ENCODE data around the gene OPCML.

Gene OPCML

DNA sequence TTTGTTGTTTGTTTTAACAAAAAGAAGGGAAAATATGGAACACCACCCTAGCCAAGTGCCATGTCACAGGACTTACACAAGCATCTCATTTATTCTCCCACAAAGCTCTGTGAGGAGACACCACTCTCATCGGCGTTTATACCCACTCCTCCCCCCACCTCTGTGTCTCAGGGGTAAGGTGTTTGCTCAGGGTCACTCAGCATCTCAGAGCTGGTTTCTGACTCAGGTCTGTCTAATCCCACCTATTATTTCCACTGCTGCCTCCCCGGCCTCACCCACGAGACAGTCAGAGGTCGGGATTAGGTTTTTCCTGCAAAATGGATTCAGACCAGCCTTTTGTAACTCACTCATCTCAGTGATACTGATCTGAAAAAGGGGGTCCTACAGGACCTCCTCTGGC, 786.0 kb downstream of the OPCML start:
- Histone ChIP-seq H3K9ac (ENCODE audit: low read depth, low read length, poor library complexity) (no peak overlapping the region), H3K79me1 (ENCODE audit: low read depth, low read length) (no peaks in the 10 kb centered on the region), H4K8ac (ENCODE audit: low read depth, low read length) (no peak overlapping the region), H3K14ac (ENCODE audit: low read length) (no peak overlapping the region), H3K4me2 (ENCODE audit: insufficient read depth, low read length, poor library complexity, severe bottlenecking) (no peak overlapping the region), H2AK5ac (ENCODE audit: low read depth, low read length) (no peak overlapping the region), H3K23ac (ENCODE audit: low read depth, low read length, poor library complexity) (no peak overlapping the region), H3K27me3 (ENCODE audit: control insufficient read depth in 3 of 3, insufficient read depth in 3 of 3, low read depth in 1 of 3, low read length in 3 of 3) (no peaks in the 10 kb centered on the region), H3K27ac (replicated peaks; ENCODE audit: low read length) (no peak overlapping the region), H2BK120ac (ENCODE audit: low read depth, low read length) (no peak overlapping the region), H3K36me3 (replicated peaks in 1 of 2; ENCODE audit: control insufficient read depth in 2 of 2, insufficient read depth in 2 of 2, low read length in 2 of 2) (no peaks in the 10 kb centered on the region), H2BK12ac (ENCODE audit: low read length) (no peak overlapping the region), H3K18ac (ENCODE audit: low read length) (no peak overlapping the region), H2BK5ac (ENCODE audit: low read length) (no peak overlapping the region), H3K4ac (ENCODE audit: low read length) (no peak overlapping the region), H3K4me1 (ENCODE audit: control insufficient read depth in 2 of 2, insufficient read depth in 1 of 2, low read depth in 1 of 2, low read length in 2 of 2) (peaks cover 3% of the 10 kb centered on the region in 2 donors), H3K9me3 (replicated peaks in 1 of 2; ENCODE audit: control insufficient read depth in 2 of 2, insufficient read depth in 1 of 2, low read depth in 1 of 2, low read length in 2 of 2) (no peaks in the 10 kb centered on the region), H3K4me3 (ENCODE audit: low read length in 2 of 2) (no peak overlapping the region), H2BK15ac (ENCODE audit: low read length) (no peak overlapping the region), H2AFZ (ENCODE audit: low read length) (no peak overlapping the region), H4K91ac (ENCODE audit: low read depth, low read length, poor library complexity) (no peak overlapping the region)
- WGBS, 2 donors (ENCODE audit: extremely low coverage in 2 of 2, insufficient read length in 2 of 2, insufficient replicate concordance in 1 of 2): no CpG with 5 or more reads among the region's 5 CpGs
- DNase-seq (ENCODE audit: low spot score): no peak

DNA sequence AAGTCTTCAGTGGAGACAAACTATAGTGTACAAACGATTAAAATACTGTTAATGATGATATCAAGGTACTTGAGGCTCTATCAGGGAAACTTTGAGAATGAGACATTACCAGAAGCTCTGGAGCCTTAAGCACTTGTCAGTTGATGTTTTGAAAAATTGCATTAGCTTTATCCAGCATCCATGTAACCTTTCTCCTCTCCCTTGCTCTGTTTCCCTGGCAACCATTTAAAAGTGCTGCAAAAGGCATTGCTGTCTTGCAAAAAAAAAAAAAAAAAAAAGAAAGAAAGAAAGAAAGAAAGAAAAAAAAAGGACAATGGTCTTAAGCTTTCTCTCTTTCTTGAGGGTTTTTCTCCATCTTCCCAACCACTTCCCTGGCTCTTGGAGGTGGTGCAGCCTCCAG, 787.0 kb downstream of the OPCML start:
- no peak for DNase-seq (ENCODE audit: low spot score)
- no peak overlapping the region for H3K14ac ChIP-seq (ENCODE audit: low read length)
- no peak overlapping the region for H2AFZ ChIP-seq (ENCODE audit: low read length)
- no peak overlapping the region for H3K9ac ChIP-seq (ENCODE audit: low read depth, low read length, poor library complexity)
- H4K91ac ChIP-seq (ENCODE audit: low read depth, low read length, poor library complexity): no peak overlapping the region
- H2AK5ac ChIP-seq (ENCODE audit: low read depth, low read length): no peak overlapping the region
- H3K23ac ChIP-seq (ENCODE audit: low read depth, low read length, poor library complexity): no peak overlapping the region
- H3K79me1 ChIP-seq (ENCODE audit: low read depth, low read length): no peaks in the 10 kb centered on the region
- no peak overlapping the region for H3K4me3 ChIP-seq (ENCODE audit: low read length in 2 of 2)
- H3K9me3 ChIP-seq (replicated peaks in 1 of 2; ENCODE audit: control insufficient read depth in 2 of 2, insufficient read depth in 1 of 2, low read depth in 1 of 2, low read length in 2 of 2): no peaks in the 10 kb centered on the region
- H4K8ac ChIP-seq (ENCODE audit: low read depth, low read length): no peak overlapping the region
- H2BK15ac ChIP-seq (ENCODE audit: low read length): no peak overlapping the region
- H2BK12ac ChIP-seq (ENCODE audit: low read length): no peak overlapping the region
- no peaks in the 10 kb centered on the region for H3K27me3 ChIP-seq (ENCODE audit: control insufficient read depth in 3 of 3, insufficient read depth in 3 of 3, low read depth in 1 of 3, low read length in 3 of 3)
- H3K4me1 ChIP-seq (ENCODE audit: control insufficient read depth in 2 of 2, insufficient read depth in 1 of 2, low read depth in 1 of 2, low read length in 2 of 2): peaks cover 3% of the 10 kb centered on the region in 2 donors
- no peak overlapping the region for H3K27ac ChIP-seq (replicated peaks; ENCODE audit: low read length)
- no peak overlapping the region for H3K4ac ChIP-seq (ENCODE audit: low read length)
- WGBS, 2 donors (ENCODE audit: extremely low coverage in 2 of 2, insufficient read length in 2 of 2, insufficient replicate concordance in 1 of 2): no CpG with 5 or more reads among the region's 1 CpG
- no peak overlapping the region for H2BK5ac ChIP-seq (ENCODE audit: low read length)
- H2BK120ac ChIP-seq (ENCODE audit: low read depth, low read length): no peak overlapping the region
- H3K18ac ChIP-seq (ENCODE audit: low read length): no peak overlapping the region
- H3K4me2 ChIP-seq (ENCODE audit: insufficient read depth, low read length, poor library complexity, severe bottlenecking): no peak overlapping the region
- H3K36me3 ChIP-seq (replicated peaks in 1 of 2; ENCODE audit: control insufficient read depth in 2 of 2, insufficient read depth in 2 of 2, low read length in 2 of 2): no peaks in the 10 kb centered on the region

DNA sequence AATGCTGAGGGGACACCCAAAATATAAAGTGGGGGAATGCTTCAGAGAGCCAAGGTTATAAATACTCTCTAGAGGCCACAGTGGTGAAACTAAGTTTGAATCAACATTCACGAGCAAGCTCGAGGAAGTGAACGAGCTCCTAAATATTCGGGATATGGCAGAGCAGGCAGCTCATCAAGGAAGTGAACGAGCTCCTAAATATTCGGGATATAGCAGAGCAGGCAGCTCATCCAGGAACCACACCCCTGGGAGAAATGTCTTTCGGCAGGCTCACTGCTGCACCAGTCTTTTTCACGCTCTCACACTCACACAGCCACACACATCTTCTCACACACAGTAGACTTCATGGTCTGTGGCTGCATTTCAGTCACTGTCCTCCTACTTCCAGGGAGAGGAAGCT, 787.5 kb downstream of the OPCML start:
- H3K18ac ChIP-seq (ENCODE audit: low read length): no peak overlapping the region
- peaks cover 3% of the 10 kb centered on the region in 2 donors for H3K4me1 ChIP-seq (ENCODE audit: control insufficient read depth in 2 of 2, insufficient read depth in 1 of 2, low read depth in 1 of 2, low read length in 2 of 2)
- no peak overlapping the region for H3K27ac ChIP-seq (replicated peaks; ENCODE audit: low read length)
- no peak overlapping the region for H2BK5ac ChIP-seq (ENCODE audit: low read length)
- no peak overlapping the region for H2AK5ac ChIP-seq (ENCODE audit: low read depth, low read length)
- H4K91ac ChIP-seq (ENCODE audit: low read depth, low read length, poor library complexity): no peak overlapping the region
- H2AFZ ChIP-seq (ENCODE audit: low read length): no peak overlapping the region
- H3K23ac ChIP-seq (ENCODE audit: low read depth, low read length, poor library complexity): no peak overlapping the region
- H3K9me3 ChIP-seq (replicated peaks in 1 of 2; ENCODE audit: control insufficient read depth in 2 of 2, insufficient read depth in 1 of 2, low read depth in 1 of 2, low read length in 2 of 2): no peaks in the 10 kb centered on the region
- no peaks in the 10 kb centered on the region for H3K36me3 ChIP-seq (replicated peaks in 1 of 2; ENCODE audit: control insufficient read depth in 2 of 2, insufficient read depth in 2 of 2, low read length in 2 of 2)
- H3K4me3 ChIP-seq (ENCODE audit: low read length in 2 of 2): no peak overlapping the region
- no peak for DNase-seq (ENCODE audit: low spot score)
- WGBS, 2 donors (ENCODE audit: extremely low coverage in 2 of 2, insufficient read length in 2 of 2, insufficient replicate concordance in 1 of 2): no CpG with 5 or more reads among the region's 8 CpGs
- no peak overlapping the region for H2BK12ac ChIP-seq (ENCODE audit: low read length)
- no peaks in the 10 kb centered on the region for H3K79me1 ChIP-seq (ENCODE audit: low read depth, low read length)
- H3K27me3 ChIP-seq (ENCODE audit: control insufficient read depth in 3 of 3, insufficient read depth in 3 of 3, low read depth in 1 of 3, low read length in 3 of 3): no peaks in the 10 kb centered on the region
- H2BK120ac ChIP-seq (ENCODE audit: low read depth, low read length): no peak overlapping the region
- H3K9ac ChIP-seq (ENCODE audit: low read depth, low read length, poor library complexity): no peak overlapping the region
- no peak overlapping the region for H3K14ac ChIP-seq (ENCODE audit: low read length)
- H3K4ac ChIP-seq (ENCODE audit: low read length): no peak overlapping the region
- no peak overlapping the region for H2BK15ac ChIP-seq (ENCODE audit: low read length)
- H3K4me2 ChIP-seq (ENCODE audit: insufficient read depth, low read length, poor library complexity, severe bottlenecking): no peak overlapping the region
- H4K8ac ChIP-seq (ENCODE audit: low read depth, low read length): no peak overlapping the region

DNA sequence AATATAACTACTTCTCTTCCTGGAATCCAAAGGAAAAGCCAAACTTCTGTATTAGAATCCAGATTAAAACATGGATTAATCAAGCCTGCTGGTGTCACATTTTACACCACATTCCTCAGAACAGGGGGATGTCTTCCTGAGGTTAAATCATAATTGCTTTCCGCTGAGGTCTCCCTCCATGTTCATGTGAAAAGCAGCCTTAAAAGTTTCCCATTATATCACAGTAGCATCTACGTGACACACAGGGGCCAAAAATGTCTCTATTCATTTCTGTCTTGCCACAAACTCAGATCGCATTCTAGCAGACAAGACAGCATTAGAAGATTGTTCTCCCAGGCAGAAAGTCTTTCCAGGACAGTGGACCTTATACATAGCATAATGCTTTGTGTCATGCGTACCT, 788.7 kb downstream of the OPCML start:
- Histone ChIP-seq H3K79me1 (ENCODE audit: low read depth, low read length) (no peaks in the 10 kb centered on the region), H2BK120ac (ENCODE audit: low read depth, low read length) (no peak overlapping the region), H4K8ac (ENCODE audit: low read depth, low read length) (no peak overlapping the region), H3K9ac (ENCODE audit: low read depth, low read length, poor library complexity) (no peak overlapping the region), H3K14ac (ENCODE audit: low read length) (no peak overlapping the region), H2BK15ac (ENCODE audit: low read length) (no peak overlapping the region), H2AK5ac (ENCODE audit: low read depth, low read length) (no peak overlapping the region), H3K27me3 (ENCODE audit: control insufficient read depth in 3 of 3, insufficient read depth in 3 of 3, low read depth in 1 of 3, low read length in 3 of 3) (no peaks in the 10 kb centered on the region), H3K23ac (ENCODE audit: low read depth, low read length, poor library complexity) (no peak overlapping the region), H2BK12ac (ENCODE audit: low read length) (no peak overlapping the region), H3K36me3 (replicated peaks in 1 of 2; ENCODE audit: control insufficient read depth in 2 of 2, insufficient read depth in 2 of 2, low read length in 2 of 2) (no peaks in the 10 kb centered on the region), H3K4me3 (ENCODE audit: low read length in 2 of 2) (no peak overlapping the region), H3K18ac (ENCODE audit: low read length) (no peak overlapping the region), H2AFZ (ENCODE audit: low read length) (no peak overlapping the region), H3K4ac (ENCODE audit: low read length) (no peak overlapping the region), H3K9me3 (replicated peaks in 1 of 2; ENCODE audit: control insufficient read depth in 2 of 2, insufficient read depth in 1 of 2, low read depth in 1 of 2, low read length in 2 of 2) (no peaks in the 10 kb centered on the region), H3K4me1 (ENCODE audit: control insufficient read depth in 2 of 2, insufficient read depth in 1 of 2, low read depth in 1 of 2, low read length in 2 of 2) (peaks cover 3% of the 10 kb centered on the region in 2 donors), H3K27ac (replicated peaks; ENCODE audit: low read length) (no peak overlapping the region), H3K4me2 (ENCODE audit: insufficient read depth, low read length, poor library complexity, severe bottlenecking) (no peak overlapping the region), H2BK5ac (ENCODE audit: low read length) (no peak overlapping the region), H4K91ac (ENCODE audit: low read depth, low read length, poor library complexity) (no peak overlapping the region)
- DNase-seq (ENCODE audit: low spot score): no peak
- WGBS, 2 donors (ENCODE audit: extremely low coverage in 2 of 2, insufficient read length in 2 of 2, insufficient replicate concordance in 1 of 2): no CpG with 5 or more reads among the region's 4 CpGs
